DOHH2 (cell line): ENCODE results near the gene C16orf54.
"Not testable (repeated sequence)": the region's sequence is repeated elsewhere in the genome, so short reads cannot be mapped to it uniquely, and the experiment has no call there.

ENCODE experiments used
- CTCF ChIP-seq: fragments of 200-600 bp; sonication (generic); IDR thresholded peaks from one replicate; pipeline ENCODE4 v1.5.1; 2014; ENCODE audit warnings: antibody characterized with exemption, mild to moderate bottlenecking, low read depth, low read length; ENCODE audit not compliant: poor library complexity, severe bottlenecking
- EZH2phosphoT487 ChIP-seq: fragments of 200-600 bp; sonication (generic); IDR thresholded peaks from 2 replicates; pipeline ENCODE4 v1.6.1; 2017; ENCODE audit warnings: borderline replicate concordance, mild to moderate bottlenecking, antibody characterized with exemption, low read length, moderate library complexity, mixed read lengths

- TF ChIP-seq CTCF, EZH2phosphoT487: not testable (repeated sequence)
Observed at GRCh38 chr16:29695675-29696074, 50.1 kb downstream of the C16orf54 start.
